Activated CD8-positive, alpha-beta memory T cell treated with anti-CD3 and anti-CD28 coated beads for 1 hour (primary cell): Measurements from ENCODE around the gene ZSCAN26.
A peak's percentile ranks its signal among the peaks of the same experiment; 100 is the strongest.
"Not testable (repeated sequence)": the region's sequence is repeated elsewhere in the genome, so short reads cannot be mapped to it uniquely, and the experiment has no call there.

Experiments
- DNase-seq, 2 donors: peaks; one replicate each; pipeline ENCODE4 v3.0.0-alpha.2; 2020; ENCODE audit warnings: low read depth in 1 of 2; ENCODE audit errors: extremely low read depth in 1 of 2

Gene ZSCAN26

DNA sequence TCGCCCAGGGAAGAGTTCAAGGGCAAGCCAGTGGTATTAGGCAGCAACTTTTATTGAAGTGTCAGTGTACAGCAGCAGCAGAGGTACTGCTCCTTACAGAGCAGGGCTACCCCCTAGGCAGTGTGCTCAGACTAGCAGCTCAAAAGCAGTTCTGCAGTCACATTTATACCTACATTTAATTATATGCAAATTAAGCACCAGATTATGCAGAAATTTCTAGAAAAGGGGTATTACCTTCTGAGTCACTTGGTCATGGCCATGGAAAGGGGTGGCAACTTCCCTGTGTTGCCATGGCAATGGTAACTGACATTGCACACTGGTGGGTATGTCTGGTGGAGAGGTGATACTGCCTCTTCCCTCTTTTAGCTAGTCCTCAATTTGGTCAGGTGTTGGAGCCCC, 12.8 kb upstream of the ZSCAN26 start:
- no peak for DNase-seq

DNA sequence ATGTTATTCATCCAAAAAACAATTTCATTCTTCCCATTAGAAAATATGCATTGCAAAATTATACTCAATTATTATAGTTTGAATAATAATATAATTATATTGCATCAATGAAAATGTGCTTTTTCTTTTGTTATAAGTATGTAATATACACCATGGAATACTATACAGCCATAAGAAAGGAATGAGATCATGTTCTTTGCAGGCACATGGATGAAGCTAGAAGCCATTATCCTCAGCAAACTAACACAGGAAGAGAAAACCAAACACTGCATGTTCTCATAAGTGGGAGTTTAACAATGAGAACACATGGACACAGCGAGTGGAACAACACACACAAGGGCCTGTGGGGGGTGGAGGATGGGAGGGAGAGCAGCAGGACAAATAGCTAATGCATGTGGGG, 9.9 kb upstream of the ZSCAN26 start:
- DNase-seq = no peak

DNA sequence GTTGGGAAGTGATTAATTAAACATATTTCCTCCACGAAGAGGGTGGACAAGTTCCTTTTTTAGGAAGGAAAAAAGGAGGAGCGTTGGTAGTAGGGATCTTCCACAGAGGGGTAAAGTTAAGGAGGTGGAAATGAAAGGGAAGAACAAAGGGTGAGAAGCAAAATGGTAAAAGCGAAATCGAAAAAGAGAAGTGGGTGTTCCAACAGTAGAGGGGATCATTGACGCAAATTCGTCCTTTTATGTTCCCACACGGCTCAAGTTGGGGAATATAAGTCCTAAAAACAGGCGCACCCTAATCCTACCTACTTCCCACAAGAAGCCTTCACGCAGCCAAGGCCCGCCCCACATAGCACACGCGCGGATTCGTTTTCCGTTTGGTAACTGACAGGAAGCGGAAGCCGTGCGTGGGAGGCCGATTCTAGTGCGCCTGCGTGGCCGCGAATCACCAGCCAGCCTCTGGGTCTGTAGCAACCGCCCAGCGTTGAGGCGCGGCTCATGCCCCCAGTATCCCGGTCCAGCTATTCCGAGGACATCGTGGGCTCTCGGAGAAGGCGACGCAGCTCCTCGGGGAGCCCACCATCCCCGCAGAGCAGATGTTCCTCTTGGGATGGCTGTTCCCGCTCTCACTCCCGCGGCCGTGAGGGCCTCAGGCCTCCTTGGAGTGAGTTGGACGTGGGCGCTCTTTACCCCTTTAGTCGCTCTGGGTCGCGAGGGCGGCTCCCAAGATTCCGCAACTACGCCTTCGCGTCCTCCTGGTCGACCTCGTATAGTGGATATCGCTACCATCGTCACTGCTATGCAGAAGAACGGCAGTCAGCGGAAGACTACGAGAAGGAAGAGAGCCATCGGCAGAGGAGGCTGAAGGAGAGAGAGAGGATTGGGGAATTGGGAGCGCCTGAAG, 7.8 kb upstream of the ZSCAN26 start, which contains the start of gene NKAPL:
Gene NKAPL, plus strand, starts transcription at position 421 of the 901 bp plus-strand sequence. Its CDS starts 75 bp downstream, at position 496.
- peak; percentile 21 to 37 for DNase-seq

DNA sequence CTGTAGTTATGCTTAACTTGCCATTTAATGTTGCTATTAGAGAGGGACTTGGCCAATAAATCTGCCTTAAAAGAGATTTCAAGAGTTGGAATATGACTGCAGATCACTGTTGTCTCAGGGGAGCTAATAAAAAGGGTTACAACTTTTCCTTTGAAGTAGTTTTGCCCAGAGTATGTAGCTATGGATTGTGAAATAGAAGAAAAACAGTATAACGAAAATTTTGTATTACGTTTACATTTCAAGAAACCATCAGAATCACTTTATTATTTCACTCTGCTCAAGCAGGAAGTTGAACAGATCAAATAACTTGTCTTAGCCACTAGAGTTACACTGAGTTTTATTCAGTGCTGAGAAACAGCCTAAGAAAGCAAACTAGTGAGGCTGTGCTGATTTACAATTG, 3.0 kb upstream of the ZSCAN26 start:
- DNase-seq = no peak

DNA sequence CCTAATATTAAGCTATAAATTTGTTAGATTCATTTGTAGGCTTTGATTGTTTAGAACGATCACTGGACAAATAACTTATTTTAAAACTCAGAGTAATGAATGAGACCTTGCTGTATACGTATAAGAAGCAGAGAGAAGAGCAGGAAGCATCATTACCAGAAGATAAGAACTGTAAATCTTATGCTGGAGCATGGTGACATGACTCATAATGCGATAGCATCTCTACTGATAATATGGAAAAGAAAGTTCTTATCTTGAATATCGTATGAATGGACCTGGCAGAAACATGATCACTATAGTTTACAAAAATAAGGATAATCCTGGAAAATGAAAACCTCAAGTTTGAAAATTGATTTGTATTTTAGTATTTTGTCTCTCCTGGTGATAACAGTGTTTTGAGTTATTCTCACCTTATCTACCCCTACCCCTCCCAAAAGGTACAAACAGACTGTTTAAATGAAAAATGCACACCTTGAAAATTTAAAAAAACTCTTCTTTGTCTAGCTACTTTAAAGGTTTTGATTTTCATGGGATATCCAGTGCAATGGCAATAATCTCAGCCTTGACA, 2.0 kb upstream of the ZSCAN26 start:
- no peak for DNase-seq

DNA sequence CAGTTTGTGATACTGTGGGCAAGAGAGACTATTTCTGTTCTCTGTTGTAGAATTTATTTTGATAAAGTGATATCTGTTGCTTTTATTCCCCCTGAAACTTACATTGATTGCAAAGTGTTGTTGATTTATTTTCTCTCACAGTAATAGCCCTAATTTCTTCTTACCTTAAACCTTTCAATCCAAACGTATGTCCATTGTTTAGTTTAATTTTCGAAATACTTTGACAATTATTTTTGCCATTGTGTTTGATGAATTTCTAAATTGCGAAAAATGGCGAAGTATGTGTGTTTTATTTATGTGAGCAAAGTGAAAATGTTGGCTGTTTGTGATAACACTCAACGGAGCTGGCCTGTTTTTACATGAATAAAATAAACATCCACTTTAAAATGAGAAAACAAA, 381 bp upstream of the ZSCAN26 start:
- no peak for DNase-seq

DNA sequence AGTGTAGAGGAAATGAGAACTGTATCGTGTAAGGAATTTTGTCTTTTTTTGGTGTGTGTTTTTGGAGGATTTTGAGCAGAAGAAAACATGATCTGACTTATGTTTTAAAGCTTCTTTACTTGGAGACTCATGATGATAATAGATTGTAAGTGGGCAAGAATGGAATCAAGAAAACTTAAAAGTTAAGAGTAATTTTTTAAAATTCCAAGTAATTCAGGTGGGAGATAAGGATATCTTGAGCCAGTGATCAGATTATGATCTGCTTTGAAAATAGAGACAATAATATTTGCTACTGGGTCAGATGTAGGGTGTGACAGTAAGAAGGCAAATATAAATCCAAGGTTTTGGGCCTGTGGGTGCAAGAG, 734 bp downstream of the ZSCAN26 start:
- no peak for DNase-seq

DNA sequence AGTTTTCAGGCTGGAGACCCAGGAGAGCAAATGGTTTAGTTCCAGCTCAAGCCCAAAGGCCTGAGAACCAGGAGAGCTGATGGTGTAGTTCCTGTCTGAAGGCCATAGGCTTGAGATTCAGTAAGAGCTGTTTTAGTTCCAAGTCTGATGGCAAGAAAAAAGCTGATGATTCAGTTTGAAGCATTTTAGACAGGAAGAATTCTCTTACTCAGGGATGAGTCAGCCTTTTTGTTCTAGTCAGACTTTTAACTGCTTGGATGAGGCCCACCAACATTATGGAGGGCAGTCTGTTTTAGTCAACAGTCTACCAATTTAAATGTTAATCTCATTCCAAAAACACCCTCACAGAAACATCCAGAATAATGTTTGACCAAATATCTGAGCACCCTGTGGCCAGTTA, 2.5 kb downstream of the ZSCAN26 start:
- no peak for DNase-seq

DNA sequence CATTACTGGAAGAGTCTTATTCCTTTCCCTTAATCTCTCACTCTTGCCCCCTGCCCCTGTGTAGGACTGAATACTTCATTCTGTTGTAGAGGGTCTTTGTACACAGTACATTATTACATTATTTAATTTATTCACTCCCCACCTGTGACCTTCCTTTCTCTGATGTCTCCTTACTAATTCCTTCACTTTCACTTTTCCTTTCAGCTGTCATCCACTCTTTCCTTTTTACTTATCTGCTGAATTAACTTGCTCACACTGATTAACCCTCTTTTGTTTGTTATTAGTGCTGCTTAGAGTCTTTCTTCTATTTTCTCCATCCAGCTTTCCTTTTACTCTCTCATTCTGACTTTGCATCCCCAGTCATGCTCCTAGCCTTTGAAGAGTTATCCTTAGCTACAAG, 7.9 kb downstream of the ZSCAN26 start:
- no peak for DNase-seq

DNA sequence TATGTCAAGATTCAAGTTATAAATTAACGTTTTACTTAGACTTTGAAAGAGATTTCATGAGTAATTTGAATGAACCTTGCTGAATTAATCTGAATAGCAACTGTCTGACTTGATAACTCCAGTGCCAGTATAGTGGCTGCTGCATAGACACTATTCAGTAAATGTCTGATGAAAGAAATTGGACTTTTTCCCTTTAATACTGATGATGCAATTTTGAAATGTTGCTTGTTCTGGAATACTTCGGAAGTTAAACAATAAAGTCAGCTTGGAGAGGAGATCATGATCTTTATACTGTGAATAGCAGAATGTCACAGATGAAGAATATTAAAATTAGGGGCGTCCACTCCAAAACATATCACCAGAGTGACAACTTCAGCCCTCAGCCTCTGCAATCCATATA, 10.8 kb downstream of the ZSCAN26 start:
- no peak for DNase-seq

DNA sequence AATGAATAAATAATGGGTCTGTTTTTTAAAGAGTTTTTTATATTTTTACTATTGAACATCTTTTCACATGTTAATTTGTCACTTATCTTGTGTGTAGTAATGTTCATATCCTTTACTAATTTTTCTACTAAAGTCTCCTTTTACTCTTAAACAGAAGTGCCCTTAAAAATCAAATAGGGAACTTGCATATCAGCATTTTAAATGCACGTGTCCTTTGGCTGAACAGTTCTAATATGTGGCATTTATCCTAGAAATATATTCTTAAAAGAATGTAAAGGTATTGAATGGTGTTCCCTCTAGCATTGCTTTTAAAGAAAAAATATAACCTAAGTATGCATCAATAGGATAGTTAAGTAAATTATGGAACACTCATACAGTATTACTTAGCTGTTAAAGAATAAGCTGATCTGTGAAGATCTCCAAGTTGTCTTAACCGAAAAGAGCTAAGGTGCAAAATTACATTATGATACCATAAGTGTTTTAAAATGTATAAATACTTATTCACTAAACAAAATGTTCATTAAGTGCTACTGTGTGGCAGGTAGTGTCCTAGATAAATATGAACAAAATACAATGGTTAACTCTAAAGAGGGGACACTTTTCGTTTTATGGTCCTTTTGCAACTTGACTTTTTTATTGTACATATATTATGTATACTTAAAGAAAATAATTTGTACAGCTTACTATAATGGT, 13.8 kb downstream of the ZSCAN26 start:
- no peak for DNase-seq

DNA sequence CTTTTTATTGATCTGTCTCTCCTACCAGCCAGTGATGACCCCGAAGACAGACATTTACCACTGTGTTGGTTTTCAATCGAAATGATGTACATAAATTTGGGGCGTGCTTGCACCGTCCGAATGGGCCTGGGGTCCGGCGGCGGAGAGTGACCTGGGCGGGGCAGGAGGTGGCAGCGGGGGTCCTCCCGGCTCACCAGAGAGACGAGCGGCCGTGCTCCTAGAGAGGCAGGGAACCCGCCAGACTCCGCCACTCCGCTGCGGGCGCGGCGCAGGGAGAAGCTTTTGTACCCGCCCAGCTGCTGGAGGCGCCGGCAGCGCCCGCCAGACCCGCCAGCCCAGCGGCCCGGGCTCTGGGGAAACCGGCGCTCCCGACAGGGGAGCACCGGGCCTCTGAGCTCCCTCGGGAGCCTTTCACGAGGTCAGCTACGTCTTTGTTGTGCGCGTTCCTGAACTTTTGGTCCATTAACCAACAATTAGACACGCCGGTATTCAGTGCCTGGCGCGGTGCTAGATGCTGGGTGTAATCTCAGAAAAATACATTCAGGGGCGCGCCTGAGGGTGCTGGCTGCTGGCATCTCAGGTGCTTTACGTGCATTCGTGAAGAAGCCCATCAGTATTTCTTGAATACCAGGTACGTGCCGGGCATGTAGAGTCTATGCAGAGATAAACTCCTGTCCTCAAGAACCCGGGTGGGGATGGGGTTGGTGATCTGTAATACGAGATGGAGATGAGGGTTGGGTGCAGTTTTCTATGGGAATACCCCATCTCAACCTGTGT, 14.5 kb downstream of the ZSCAN26 start, which contains the start of gene PGBD1:
Gene PGBD1, plus strand, starts transcription at position 285 of the 777 bp plus-strand sequence. CDS start 2,242 bp downstream, outside the sequence.
- DNase-seq = peak; percentile 10 to 25

DNA sequence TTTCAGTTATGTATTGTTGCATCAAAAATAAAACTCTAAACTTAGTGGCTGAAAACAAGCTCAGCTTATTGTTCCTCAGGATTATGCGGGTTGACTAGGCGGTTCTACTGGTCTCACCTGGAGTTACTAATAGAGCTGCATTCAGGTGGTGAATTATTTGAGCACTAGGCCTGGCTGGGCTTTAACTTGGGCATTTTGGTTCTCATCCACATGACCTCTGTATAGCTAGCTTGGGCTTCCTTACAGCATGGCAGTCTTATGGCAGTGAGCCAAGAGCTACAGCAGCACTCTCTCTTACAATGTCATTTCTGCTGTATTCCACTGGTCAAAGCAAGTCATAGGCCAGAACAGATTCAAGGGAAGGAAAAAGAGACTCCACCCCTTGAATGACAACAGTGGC, 16.0 kb downstream of the ZSCAN26 start:
- no peak for DNase-seq

DNA sequence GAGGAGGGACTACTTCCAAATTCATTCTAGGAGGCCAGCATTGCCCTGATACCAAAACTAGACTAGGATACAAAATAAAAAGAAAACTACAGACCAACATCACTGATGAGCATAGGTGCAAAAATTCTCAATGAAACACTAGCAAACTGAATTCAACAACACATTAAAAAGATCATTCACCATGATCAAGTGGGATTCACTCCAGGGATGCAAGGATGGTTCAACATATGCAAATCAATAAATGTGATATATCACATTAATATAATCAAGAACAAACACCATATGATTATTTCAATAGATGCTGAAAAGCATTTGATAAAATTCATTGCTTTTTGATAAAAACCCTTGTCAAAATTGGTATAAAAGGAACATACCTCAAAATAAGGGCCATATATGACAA, 24.6 kb downstream of the ZSCAN26 start:
- DNase-seq = no peak

DNA sequence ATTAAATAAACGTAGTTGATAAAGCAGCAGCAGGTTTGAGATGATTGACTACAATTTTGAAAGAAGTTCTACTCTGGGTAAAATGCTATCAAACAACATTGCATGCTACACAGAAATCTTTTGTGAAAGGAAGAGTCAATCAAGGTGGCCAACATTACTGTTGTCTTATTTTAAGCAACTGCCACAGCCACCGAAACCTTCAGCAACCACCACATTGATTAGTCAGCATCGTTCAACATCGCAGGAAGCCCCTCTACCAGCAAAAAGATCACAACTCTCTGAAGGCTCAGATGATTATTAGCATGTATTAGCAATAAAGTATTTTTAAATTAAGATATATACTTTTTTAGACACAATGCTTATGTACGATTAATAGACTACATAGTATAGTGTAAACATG, 28.4 kb downstream of the ZSCAN26 start:
- no peak for DNase-seq

DNA sequence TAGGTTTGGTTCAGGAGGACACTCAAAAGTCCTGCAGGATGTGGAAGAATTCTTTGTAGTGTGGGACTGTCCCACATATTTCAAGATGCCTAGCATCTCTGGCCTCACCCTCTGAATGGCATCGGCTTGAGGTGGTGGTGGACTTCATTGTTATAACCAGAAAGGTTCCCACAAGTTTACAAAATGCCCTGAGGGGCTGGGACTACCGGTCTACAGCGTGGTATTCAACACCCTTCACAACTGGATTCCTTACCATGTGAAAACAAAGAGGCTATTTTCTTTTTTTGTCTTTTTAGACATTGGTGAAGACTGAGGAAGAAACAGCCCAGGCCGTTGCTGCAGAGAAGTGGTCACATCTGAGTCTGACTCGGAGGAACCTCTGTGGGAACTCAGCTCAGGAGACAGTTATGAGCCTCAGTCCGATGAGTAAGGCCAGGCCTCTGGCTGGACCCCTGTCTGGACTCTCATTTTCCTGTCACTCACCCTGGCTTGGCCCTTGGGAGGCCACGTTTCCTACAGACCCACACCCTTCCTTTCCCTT, 29.6 kb downstream of the ZSCAN26 start:
- no peak for DNase-seq

DNA sequence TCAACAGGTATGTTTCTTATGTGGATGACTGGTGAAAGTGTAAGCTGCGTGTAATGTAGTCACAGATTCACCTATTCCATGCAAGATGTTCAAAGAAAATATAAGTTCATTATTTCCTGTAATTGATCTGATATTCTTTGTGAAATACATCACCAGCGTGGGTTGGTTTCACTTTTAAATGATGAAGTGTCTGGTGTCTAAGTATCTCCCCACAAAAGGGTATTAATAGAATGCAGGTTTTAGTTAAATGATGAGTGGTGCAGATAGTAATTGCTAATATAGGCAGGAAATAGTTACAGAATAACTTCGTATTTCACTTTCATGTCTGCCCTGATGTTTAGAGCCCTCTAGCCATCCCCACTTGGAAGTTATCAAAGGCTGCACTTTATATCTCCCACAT, 36.6 kb downstream of the ZSCAN26 start:
- no peak for DNase-seq

DNA sequence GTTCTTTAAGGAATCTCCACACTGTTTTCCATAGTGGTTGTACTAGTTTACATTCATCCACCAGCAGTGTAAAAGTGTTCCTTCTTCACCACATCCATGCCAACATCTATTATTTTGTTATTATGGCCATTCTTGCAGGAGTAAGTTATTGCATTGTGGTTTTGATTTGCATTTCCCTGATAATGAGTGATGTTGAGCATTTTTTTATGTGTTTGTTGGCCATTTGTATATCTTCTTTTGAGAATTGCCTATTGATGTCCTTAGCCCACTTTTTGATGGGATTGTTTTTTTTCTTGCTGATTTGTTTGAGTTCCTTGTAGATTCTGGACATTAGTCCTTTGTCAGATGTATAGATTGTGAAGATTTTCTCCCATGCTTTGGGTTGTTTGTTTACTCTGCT, 39.4 kb downstream of the ZSCAN26 start:
- DNase-seq = not testable (repeated sequence)

DNA sequence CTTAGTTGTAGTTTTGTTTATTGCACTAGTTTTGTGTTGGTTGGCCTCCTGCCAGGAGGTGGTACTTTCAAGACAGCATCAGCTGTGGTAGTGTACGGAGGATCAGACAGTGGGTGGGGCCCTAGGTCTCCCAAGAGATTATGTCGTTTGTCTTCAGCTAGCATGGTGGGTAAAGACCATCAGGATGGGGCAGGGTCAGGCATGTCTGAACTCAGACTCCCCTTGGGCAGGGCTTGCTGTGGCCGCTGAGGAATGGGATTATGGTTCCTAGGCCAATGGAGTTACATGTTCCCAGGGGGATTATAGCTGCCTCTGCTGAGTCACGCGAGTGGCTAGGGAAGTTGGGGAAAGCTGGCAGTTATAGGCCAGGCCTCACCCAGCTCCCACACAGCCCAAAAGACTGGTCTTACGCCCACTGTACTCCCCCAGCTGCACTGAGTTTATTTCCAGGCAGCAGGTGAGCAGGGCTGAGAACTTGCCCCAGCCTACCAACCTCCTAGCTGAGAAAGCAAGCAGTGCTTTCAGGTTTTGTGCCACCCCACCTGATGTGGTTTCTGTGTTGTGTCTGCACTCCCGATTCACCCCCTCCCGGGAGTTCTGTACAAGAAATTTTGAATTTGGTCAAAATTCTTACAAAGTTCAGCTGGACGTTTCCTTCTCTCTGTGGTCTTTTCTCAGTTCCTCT, 44.3 kb downstream of the ZSCAN26 start:
- DNase-seq = no peak

DNA sequence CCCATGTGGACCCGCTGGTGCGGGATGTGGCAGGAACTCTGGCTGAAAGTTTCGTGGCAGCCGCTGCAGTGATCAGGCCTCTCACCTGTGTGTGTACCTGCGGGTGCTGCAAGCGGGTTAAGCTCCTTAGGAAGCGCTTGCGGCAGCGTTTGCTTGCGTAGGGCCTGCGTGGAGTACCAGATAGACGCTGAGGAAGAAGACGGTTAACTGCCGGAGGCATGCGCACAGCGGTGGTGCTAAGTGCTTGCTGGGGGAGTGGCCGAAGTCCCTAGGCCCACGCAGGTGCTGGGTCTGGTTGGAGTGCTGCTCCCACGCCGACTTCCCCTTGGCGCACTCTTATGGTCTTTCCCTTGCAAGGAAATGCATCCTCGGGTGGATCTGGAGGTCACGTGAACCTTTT, 46.0 kb downstream of the ZSCAN26 start:
- DNase-seq = no peak
